ENCODE data around the gene ZNF438. TPM values are rescaled to one million over a fixed set of nuclear protein-coding genes. Genes with fewer than 3 reads are reported as not detected.

ZNF438 gene
- total RNA-seq, 1 experiment from 2014 or later: 0.83 TPM

GRCh38 chr10:30840395-30841050 is 191.1 kb downstream of the ZNF438 start:
- Histone ChIP-seq H4K91ac (ENCODE audit: insufficient read length, low read depth, low read length) (no peak overlapping the region), H3K4me2 (ENCODE audit: insufficient read depth, insufficient read length, low read length) (no peak overlapping the region), H3K9me3 (ENCODE audit: control insufficient read depth, low read depth, low read length) (no peaks in the 10 kb centered on the region), H4K20me1 (ENCODE audit: control insufficient read depth, insufficient read depth, insufficient read length) (no peaks in the 10 kb centered on the region), H2BK5ac (ENCODE audit: insufficient read length, low read length) (no peak overlapping the region), H3K14ac (ENCODE audit: insufficient read depth, low read length) (no peak overlapping the region), H3K9ac (ENCODE audit: extremely low read depth, insufficient read length, low read length) (no peak overlapping the region), H2BK120ac (ENCODE audit: low read depth, low read length, poor library complexity, severe bottlenecking) (no peak overlapping the region), H2AK5ac (ENCODE audit: insufficient read length, low read length) (no peak overlapping the region), H2BK15ac (ENCODE audit: low read depth, low read length) (no peak overlapping the region), H2BK20ac (ENCODE audit: low read depth, low read length, poor library complexity, severe bottlenecking) (no peak overlapping the region), H3K18ac (ENCODE audit: insufficient read length, low read depth, low read length) (no peak overlapping the region), H2BK12ac (ENCODE audit: insufficient read length, low read depth, low read length) (no peak overlapping the region), H4K5ac (ENCODE audit: insufficient read length, low read depth, low read length) (no peak overlapping the region), H3T11ph (ENCODE audit: low read length) (no peak overlapping the region), H3K56ac (ENCODE audit: insufficient read length, low read depth, low read length) (no peak overlapping the region), H3K79me2 (ENCODE audit: insufficient read depth, low read length) (no peaks in the 10 kb centered on the region), H2AFZ (ENCODE audit: low read length) (no peak overlapping the region), H3K23me2 (ENCODE audit: insufficient read length, low read depth, low read length, poor library complexity, severe bottlenecking) (no peaks in the 10 kb centered on the region), H3K4ac (ENCODE audit: low read depth, low read length) (no peak overlapping the region), H3K27me3 (ENCODE audit: insufficient read depth, low read length) (no peaks in the 10 kb centered on the region), H3K4me1 (ENCODE audit: insufficient read depth, low read length) (no peaks in the 10 kb centered on the region), H4K8ac (replicated peaks; ENCODE audit: insufficient read length, low read depth, low read length) (no peak overlapping the region), H3K79me1 (ENCODE audit: insufficient read depth, low read depth, low read length, poor library complexity, severe bottlenecking) (no peaks in the 10 kb centered on the region), H3K27ac (ENCODE audit: insufficient read length, low read depth, low read length) (no peak overlapping the region), H3K23ac (ENCODE audit: insufficient read length, low read depth, low read length) (no peak overlapping the region)
- Mint-ChIP-seq H3K27me3 (ENCODE audit: low read depth) (peaks cover 2% of the 10 kb centered on the region; the same call in 1 of the 2 replicates), H3K4me1 (peaks cover 2 to 4% of the 10 kb centered on the region in 2 experiments), H3K36me3 (ENCODE audit: insufficient read depth in 1 of 3, low read depth in 3 of 3) (no peaks in the 10 kb centered on the region; a peak in 1 of 7 replicates), H3K4me3 (no peak overlapping the region), H3K27ac (no peak overlapping the region), H3K9me3 (0 out of 5 replicates have a peak, but pooled peaks cover 0 to 3% of the 10 kb centered on the region in 2 experiments)
- no peak for TF ChIP-seq CTCF (conservative IDR thresholded peaks at IDR 0.05)
- whole genome bisulfite sequencing (ENCODE audit: extremely low coverage, insufficient read length, low lambda C conversion rate): no CpG with 5 or more reads among the region's 6 CpGs
- DNase-seq: no peak
